Measurements from ENCODE around the gene IQGAP1. TPM values are rescaled to one million over a fixed set of nuclear protein-coding genes. Genes with fewer than 3 reads are reported as not detected.
"Not testable (repeated sequence)": the region's sequence is repeated elsewhere in the genome, so short reads cannot be mapped to it uniquely, and the experiment has no call there.

IQGAP1 gene
- total RNA-seq, 1 donor from 2014 or later, result 35.4 TPM

GRCh38 chr15:90501898-90502297 lies 113.9 kb downstream of the IQGAP1 start:
- DNase-seq, result no peak
- no peak for ATAC-seq
- intact Hi-C loops (cut with micrococcal nuclease), result no loop called here

GRCh38 chr15:90510781-90511180 lies 122.7 kb downstream of the IQGAP1 start:
- intact Hi-C loops (cut with micrococcal nuclease); ATAC-seq; DNase-seq: not testable (repeated sequence)

GRCh38 chr15:90511211-90511618 lies 123.2 kb downstream of the IQGAP1 start:
- DNase-seq; ATAC-seq; intact Hi-C loops (cut with micrococcal nuclease): not testable (repeated sequence)

- intact Hi-C loops (cut with micrococcal nuclease), result no loop called here
- DNase-seq (no peak), ATAC-seq (no peak)
These were observed 124.2 kb downstream of the IQGAP1 start for GRCh38 chr15:90512276-90512675.

GRCh38 chr15:90512981-90513380 lies 124.9 kb downstream of the IQGAP1 start:
- DNase-seq (no peak), ATAC-seq (peak; percentile 50)
- intact Hi-C loops (cut with micrococcal nuclease), result no loop called here

GRCh38 chr15:90513448-90513847 lies 125.4 kb downstream of the IQGAP1 start:
- no peak for DNase-seq
- ATAC-seq, result no peak
- intact Hi-C loops (cut with micrococcal nuclease), result no loop called here

- intact Hi-C loops (cut with micrococcal nuclease); ATAC-seq; DNase-seq: not testable (repeated sequence)
These were observed 125.9 kb downstream of the IQGAP1 start for GRCh38 chr15:90513893-90514292.

GRCh38 chr15:90519688-90520087 lies 131.6 kb downstream of the IQGAP1 start:
- no peak for ATAC-seq
- DNase-seq, result no peak
- intact Hi-C loops (cut with micrococcal nuclease), result no loop called here

GRCh38 chr15:90520365-90520764 lies 132.3 kb downstream of the IQGAP1 start:
- ATAC-seq, result no peak
- no peak for DNase-seq
- intact Hi-C loops (cut with micrococcal nuclease), result no loop called here

GRCh38 chr15:90523373-90523772 lies 135.3 kb downstream of the IQGAP1 start:
- ATAC-seq, result no peak
- DNase-seq, result no peak
- intact Hi-C loops (cut with micrococcal nuclease), result no loop called here

GRCh38 chr15:90524018-90524803 lies 136.2 kb downstream of the IQGAP1 start:
- ATAC-seq; intact Hi-C loops (cut with micrococcal nuclease); DNase-seq: not testable (repeated sequence)

- no peak for DNase-seq
- intact Hi-C loops (cut with micrococcal nuclease), result no loop called here
- ATAC-seq, result no peak
These were observed 140.9 kb downstream of the IQGAP1 start for GRCh38 chr15:90529011-90529370.

GRCh38 chr15:90529371-90530249 lies 141.6 kb downstream of the IQGAP1 start, which contains the start of gene CRTC3:
CRTC3 (plus strand) TSS chr15:90529923; CDS start chr15:90530072, 149 bp downstream.
- peak; percentile 82 for DNase-seq
- peak; percentile 92 for ATAC-seq
- intact Hi-C loops (cut with micrococcal nuclease), result loop anchor here (10.0 kb wide), 1 partner anchor 65 kb away; no protein-coding TSS in a partner anchor

GRCh38 chr15:90530250-90531051 lies 142.4 kb downstream of the IQGAP1 start:
- peak; percentile 49 for ATAC-seq
- intact Hi-C loops (cut with micrococcal nuclease), result loop anchor here (10.0 kb wide), 1 partner anchor 64 kb away; no protein-coding TSS in a partner anchor

GRCh38 chr15:90531147-90531546 lies 143.1 kb downstream of the IQGAP1 start:
- no peak for ATAC-seq
- DNase-seq, result no peak
- intact Hi-C loops (cut with micrococcal nuclease), result loop anchor here (10.0 kb wide), 1 partner anchor 64 kb away; no protein-coding TSS in a partner anchor

More at GRCh38 chr15:90530250-90531051, 142.4 kb downstream of the IQGAP1 start:
- peak; percentile 72 for DNase-seq

- ATAC-seq (no peak), DNase-seq (no peak)
- intact Hi-C loops (cut with micrococcal nuclease), result loop anchor here (10.0 kb wide), 1 partner anchor 60 kb away; no protein-coding TSS in a partner anchor
These were observed 147.2 kb downstream of the IQGAP1 start for GRCh38 chr15:90535254-90535653.

- intact Hi-C loops (cut with micrococcal nuclease), result loop anchor here (10.0 kb wide), 1 partner anchor 55 kb away; no protein-coding TSS in a partner anchor
- no peak for DNase-seq
- ATAC-seq, result no peak
These were observed 151.7 kb downstream of the IQGAP1 start for GRCh38 chr15:90539789-90540188.

GRCh38 chr15:90540768-90541167 lies 152.7 kb downstream of the IQGAP1 start:
- DNase-seq (no peak), ATAC-seq (no peak)
- intact Hi-C loops (cut with micrococcal nuclease), result no loop called here

GRCh38 chr15:90545095-90545494 lies 157.1 kb downstream of the IQGAP1 start:
- intact Hi-C loops (cut with micrococcal nuclease), result no loop called here
- ATAC-seq (no peak), DNase-seq (no peak)
